ENCODE data around the gene RFTN1. TPM values are rescaled to one million over a fixed set of nuclear protein-coding genes. Genes with fewer than 3 reads are reported as not detected.

Gene RFTN1
- total and polyA plus RNA-seq, 2 donors (not counting 1 experiment from before 2014, with no cell fraction given): 32.4 to 156 TPM

DNA sequence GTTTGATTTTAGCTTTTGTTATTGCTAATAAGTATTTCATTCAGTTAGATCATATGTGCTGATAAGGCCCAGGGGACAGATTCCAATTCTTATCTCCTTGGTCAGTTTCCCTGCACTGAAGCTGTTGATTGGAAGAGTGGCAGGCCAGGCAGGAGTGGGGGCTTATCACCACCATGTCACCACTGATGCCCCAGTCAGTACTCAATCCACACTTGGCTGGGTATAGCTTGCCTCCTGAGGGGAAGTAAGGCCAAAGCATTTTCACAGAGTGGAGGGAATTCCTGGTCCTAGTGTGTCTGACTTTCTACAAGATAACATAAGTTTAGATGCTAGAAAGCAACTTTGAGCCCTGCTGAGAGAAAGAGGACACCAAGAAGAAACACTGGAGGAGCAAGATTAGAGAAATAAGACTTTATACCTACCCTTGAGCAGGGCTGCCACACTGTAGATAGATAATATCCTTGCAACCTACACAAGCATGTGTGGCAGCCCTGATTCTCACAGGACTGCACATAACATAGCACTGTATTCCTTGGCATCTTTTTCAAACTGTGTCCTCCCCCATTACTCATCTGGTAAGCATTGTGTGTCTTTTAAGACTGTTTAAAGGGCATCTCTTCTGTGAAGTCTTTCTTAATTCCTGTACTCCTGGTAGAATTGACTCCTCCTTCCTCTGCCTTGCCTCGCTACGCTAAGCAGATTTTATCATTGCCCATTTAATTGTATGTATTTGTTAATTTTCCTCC lies 224.2 kb downstream of the RFTN1 start:
- Mint-ChIP-seq H3K4me3 (no peak overlapping the region), H3K9me3 (ENCODE audit: insufficient read depth) (no peaks in the 10 kb centered on the region), H3K27ac (no peak overlapping the region), H3K27me3 (no peaks in the 10 kb centered on the region), H3K4me1 (peaks cover 30% of the 10 kb centered on the region)
- Histone ChIP-seq H3K27ac (ENCODE audit: low read length in 2 of 2) (no peak overlapping the region), H3K79me2 (ENCODE audit: control insufficient read depth, insufficient read depth, low read length) (peaks cover 18% of the 10 kb centered on the region), H3K36me3 (replicated peaks in 1 of 2; ENCODE audit: control extremely low read depth in 1 of 2, control insufficient read depth in 1 of 2, extremely low read depth in 1 of 2, insufficient read depth in 2 of 2, low read length in 1 of 2) (no peaks in the 10 kb centered on the region), H3K4me3 (ENCODE audit: control extremely low read depth in 1 of 5, extremely low read depth in 1 of 5, insufficient read depth in 1 of 5, low read depth in 2 of 5, low read length in 4 of 5) (no peak overlapping the region), H3K4me1 (ENCODE audit: control insufficient read depth in 2 of 2, insufficient read depth in 2 of 2, low read length in 2 of 2) (peaks cover 23 to 24% of the 10 kb centered on the region in 2 donors), H4K20me1 (ENCODE audit: control insufficient read depth, insufficient read depth, low read length, poor library complexity, severe bottlenecking) (no peaks in the 10 kb centered on the region), H3K27me3 (replicated peaks in 1 of 4; ENCODE audit: control extremely low read depth in 1 of 4, control insufficient read depth in 3 of 4, insufficient read depth in 4 of 4, low read length in 3 of 4) (no peaks in the 10 kb centered on the region), H3K9ac (ENCODE audit: low read length) (no peak overlapping the region), H3K4me2 (replicated peaks; ENCODE audit: low read depth, low read length, poor library complexity, severe bottlenecking) (no peak overlapping the region), H3K9me3 (ENCODE audit: control extremely low read depth in 1 of 3, control insufficient read depth in 2 of 3, insufficient read depth in 1 of 3, low read length in 2 of 3) (peaks cover 0 to 5% (median 3%) of the 10 kb centered on the region in 3 donors), H2AFZ (ENCODE audit: insufficient read depth, low read depth, low read length, poor library complexity, severe bottlenecking) (no peak overlapping the region)
- POLR2A ChIA-PET: no interaction called here
- TF ChIP-seq EZH2 (IDR thresholded peaks at IDR 0.05; ENCODE audit: borderline replicate concordance, insufficient read depth, low read depth, low read length, poor library complexity, severe bottlenecking): no peak
- TF ChIP-seq, protein P1, sequence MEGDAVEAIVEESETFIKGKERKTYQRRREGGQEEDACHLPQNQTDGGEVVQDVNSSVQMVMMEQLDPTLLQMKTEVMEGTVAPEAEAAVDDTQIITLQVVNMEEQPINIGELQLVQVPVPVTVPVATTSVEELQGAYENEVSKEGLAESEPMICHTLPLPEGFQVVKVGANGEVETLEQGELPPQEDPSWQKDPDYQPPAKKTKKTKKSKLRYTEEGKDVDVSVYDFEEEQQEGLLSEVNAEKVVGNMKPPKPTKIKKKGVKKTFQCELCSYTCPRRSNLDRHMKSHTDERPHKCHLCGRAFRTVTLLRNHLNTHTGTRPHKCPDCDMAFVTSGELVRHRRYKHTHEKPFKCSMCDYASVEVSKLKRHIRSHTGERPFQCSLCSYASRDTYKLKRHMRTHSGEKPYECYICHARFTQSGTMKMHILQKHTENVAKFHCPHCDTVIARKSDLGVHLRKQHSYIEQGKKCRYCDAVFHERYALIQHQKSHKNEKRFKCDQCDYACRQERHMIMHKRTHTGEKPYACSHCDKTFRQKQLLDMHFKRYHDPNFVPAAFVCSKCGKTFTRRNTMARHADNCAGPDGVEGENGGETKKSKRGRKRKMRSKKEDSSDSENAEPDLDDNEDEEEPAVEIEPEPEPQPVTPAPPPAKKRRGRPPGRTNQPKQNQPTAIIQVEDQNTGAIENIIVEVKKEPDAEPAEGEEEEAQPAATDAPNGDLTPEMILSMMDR (IDR thresholded peaks at IDR 0.05): no peak
- intact Hi-C loops (cut with micrococcal nuclease): no loop called here
- DNase-seq (no peak), ATAC-seq (ENCODE audit: low read depth) (no peak)
- CTCF ChIA-PET: interaction anchor here (0.6 to 6.4 kb wide), 14 partner anchors 9 to 264 kb away, joined by 3 to 220 read pairs (median 14); partner anchors contain the start of genes DPH3 and OXNAD1
- no CpG with 5 or more reads among the region's 2 CpGs for WGBS (ENCODE audit: insufficient coverage)

DNA sequence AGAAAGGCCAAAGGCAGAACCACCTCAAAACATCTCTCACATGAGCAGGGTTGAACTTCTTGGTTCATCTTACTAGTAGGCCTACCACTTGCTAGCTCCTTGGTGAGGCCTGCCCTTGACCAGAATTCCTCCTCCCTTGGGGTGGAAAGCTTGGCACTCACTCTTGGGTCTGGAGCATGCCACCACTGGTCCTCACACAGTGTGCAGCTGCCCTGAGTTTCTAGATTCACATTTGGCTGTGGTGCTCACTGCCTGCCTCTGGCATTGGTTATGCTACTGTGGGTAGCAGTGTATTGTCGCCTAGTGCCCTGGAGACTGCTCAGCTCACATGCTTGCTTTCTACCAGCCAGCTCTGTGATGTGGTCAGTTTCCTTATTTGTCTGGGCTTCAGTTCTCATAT lies 224.8 kb downstream of the RFTN1 start:
- H3K9ac ChIP-seq (ENCODE audit: low read length): no peak overlapping the region
- no peak for TF ChIP-seq EZH2 (IDR thresholded peaks at IDR 0.05; ENCODE audit: borderline replicate concordance, insufficient read depth, low read depth, low read length, poor library complexity, severe bottlenecking)
- TF ChIP-seq, protein P1 (IDR thresholded peaks at IDR 0.05): no peak
- H3K79me2 ChIP-seq (ENCODE audit: control insufficient read depth, insufficient read depth, low read length): peaks cover 17% of the 10 kb centered on the region
- WGBS (ENCODE audit: insufficient coverage): 100% methylated on average over 1 of the region's 1 CpG
- H3K4me2 ChIP-seq (replicated peaks; ENCODE audit: low read depth, low read length, poor library complexity, severe bottlenecking): no peak overlapping the region
- DNase-seq: no peak
- peaks cover 23 to 24% of the 10 kb centered on the region in 2 donors for H3K4me1 ChIP-seq (ENCODE audit: control insufficient read depth in 2 of 2, insufficient read depth in 2 of 2, low read length in 2 of 2)
- H3K27ac Mint-ChIP-seq: no peak overlapping the region
- H3K27me3 Mint-ChIP-seq: no peaks in the 10 kb centered on the region
- POLR2A ChIA-PET: no interaction called here
- H3K27me3 ChIP-seq (replicated peaks in 1 of 4; ENCODE audit: control extremely low read depth in 1 of 4, control insufficient read depth in 3 of 4, insufficient read depth in 4 of 4, low read length in 3 of 4): no peaks in the 10 kb centered on the region
- H2AFZ ChIP-seq (ENCODE audit: insufficient read depth, low read depth, low read length, poor library complexity, severe bottlenecking): no peak overlapping the region
- H3K9me3 ChIP-seq (ENCODE audit: control extremely low read depth in 1 of 3, control insufficient read depth in 2 of 3, insufficient read depth in 1 of 3, low read length in 2 of 3): peaks cover 0 to 4% (median 3%) of the 10 kb centered on the region in 3 donors
- H3K27ac ChIP-seq (ENCODE audit: low read length in 2 of 2): no peak overlapping the region
- peaks cover 30% of the 10 kb centered on the region for H3K4me1 Mint-ChIP-seq
- no peaks in the 10 kb centered on the region for H3K36me3 ChIP-seq (replicated peaks in 1 of 2; ENCODE audit: control extremely low read depth in 1 of 2, control insufficient read depth in 1 of 2, extremely low read depth in 1 of 2, insufficient read depth in 2 of 2, low read length in 1 of 2)
- no peaks in the 10 kb centered on the region for H4K20me1 ChIP-seq (ENCODE audit: control insufficient read depth, insufficient read depth, low read length, poor library complexity, severe bottlenecking)
- no peak for ATAC-seq (ENCODE audit: low read depth)
- CTCF ChIA-PET: interaction anchor here (0.5 to 6.4 kb wide), 14 partner anchors 8 to 312 kb away, joined by 3 to 220 read pairs (median 4); partner anchors contain the start of genes DPH3 and OXNAD1
- no peak overlapping the region for H3K4me3 ChIP-seq (ENCODE audit: control extremely low read depth in 1 of 5, extremely low read depth in 1 of 5, insufficient read depth in 1 of 5, low read depth in 2 of 5, low read length in 4 of 5)
- H3K4me3 Mint-ChIP-seq: no peak overlapping the region
- no peaks in the 10 kb centered on the region for H3K9me3 Mint-ChIP-seq (ENCODE audit: insufficient read depth)
- intact Hi-C loops (cut with micrococcal nuclease): no loop called here
